HCT116 (cell line): Measurements from ENCODE around the gene JAGN1. TPM values are rescaled to one million over a fixed set of nuclear protein-coding genes. Genes with fewer than 3 reads are reported as not detected.

Experiments
- ATAC-seq: fragments of 200-7000 bp; cut with Tn5 transposase; 2 replicates; pipeline ENCODE4 v1.9.1; 2020; ENCODE audit warnings: mild to moderate bottlenecking, moderate library complexity
- BruUV-seq: library from RNA; stranded (reverse); fragments of 400-500 nt; replicated peaks from 2 replicates; lab custom pipeline; 2021; lab: Mats Ljungman, UMichigan
- CTCF ChIA-PET: fragments of 300-600 bp; sonication (Branson Sonifier 250); formaldehyde crosslinking; loops from one replicate; lab custom pipeline; 2021; ENCODE audit warnings: antibody characterized with exemption; lab: Charles Lee
- POLR2A ChIA-PET: fragments of 300-600, 350-600 bp; sonication (Branson Sonifier 250); formaldehyde crosslinking; loops from one replicate; lab custom pipeline; 2021; ENCODE audit warnings: antibody characterized with exemption; lab: Charles Lee
- RAD21 ChIA-PET, 2 experiments: fragments of 300-600 bp; sonication (Branson Sonifier 250); formaldehyde crosslinking; loops; one replicate each; lab custom pipeline; 2023; ENCODE audit warnings: low total read pairs in 2 of 2; ENCODE audit not compliant: uncharacterized antibody in 2 of 2, unreplicated experiment in 2 of 2, low non-redundant PET in 1 of 2; lab: Charles Lee
- DNase-seq: peaks from one replicate; pipeline ENCODE4 v3.0.0-alpha.2; 2010; ENCODE audit warnings: low read depth, low spot score
- H2AFZ ChIP-seq: fragments of 200-600 bp; shearing (Covaris generic), sonication (generic); 2 replicates; pipeline ENCODE4 v1.6.1; 2017; ENCODE audit warnings: low read depth, mixed run types, mixed read lengths, antibody characterized with exemption, low read length; ENCODE audit not compliant: poor library complexity, severe bottlenecking
- H3K27ac ChIP-seq: 2 replicates; pipeline ENCODE4 v1.5.1; 2012; ENCODE audit warnings: low read depth, low read length
- H3K27me3 ChIP-seq: fragments of 200-600 bp; sonication (generic); 2 replicates; pipeline ENCODE4 v1.6.1; 2016; ENCODE audit warnings: mixed run types, low read length, mixed read lengths; ENCODE audit not compliant: insufficient read depth
- H3K36me3 ChIP-seq, 2 experiments: fragments of 200-500 bp in 1 of 2; fragments of 200-600 bp in 1 of 2; sonication (Bioruptor generic) in 1 of 2; sonication (generic) in 1 of 2; 2 replicates each; pipeline versions ENCODE4 v1.5.1 to v1.6.1; 2014 to 2016; ENCODE audit warnings: low read length in 2 of 2, inconsistent platforms in 1 of 2, mixed read lengths in 1 of 2, mixed run types in 1 of 2; ENCODE audit not compliant: insufficient read depth in 2 of 2, control insufficient read depth in 1 of 2
- H3K4me1 ChIP-seq, 2 experiments: fragments of 200-600 bp in 1 of 2; sonication (generic) in 1 of 2; 2 replicates each; pipeline versions ENCODE4 v1.5.1 to v1.6.1; 2012 to 2017; ENCODE audit warnings: low read length in 2 of 2, inconsistent platforms in 1 of 2, mild to moderate bottlenecking in 1 of 2, mixed read lengths in 1 of 2, mixed run types in 1 of 2, moderate library complexity in 1 of 2; ENCODE audit not compliant: insufficient read depth in 2 of 2, control insufficient read depth in 1 of 2
- H3K4me2 ChIP-seq: fragments of 200-600 bp; sonication (generic); 2 replicates; pipeline ENCODE4 v1.6.1; 2017; ENCODE audit warnings: mixed run types, low read length, mixed read lengths
- H3K4me3 ChIP-seq, 2 experiments: fragments of 200-600 bp in 1 of 2; sonication (generic) in 1 of 2; replicated peaks in 1 of 2; 2 replicates each; pipeline ENCODE4 v1.5.1; 2011 to 2016; ENCODE audit warnings: low read length in 2 of 2, control low read depth in 1 of 2, low read depth in 1 of 2, mild to moderate bottlenecking in 1 of 2, mixed read lengths in 1 of 2, mixed run types in 1 of 2
- H3K79me2 ChIP-seq: fragments of 200-600 bp; sonication (generic); 2 replicates; pipeline ENCODE4 v1.6.1; 2017; ENCODE audit warnings: mild to moderate bottlenecking, mixed run types, low read length, moderate library complexity, mixed read lengths; ENCODE audit not compliant: insufficient read depth
- H3K9ac ChIP-seq: fragments of 200-600 bp; sonication (generic); 2 replicates; pipeline ENCODE4 v1.6.1; 2016; ENCODE audit warnings: low read length, mixed read lengths
- H3K9me2 ChIP-seq: fragments of 200-600 bp; sonication (generic), shearing (Covaris generic); 2 replicates; pipeline ENCODE4 v1.6.1; 2017; ENCODE audit warnings: mixed run types, mild to moderate bottlenecking, moderate library complexity; ENCODE audit not compliant: insufficient read depth
- H3K9me3 ChIP-seq, 2 experiments: fragments of 200-500 bp in 1 of 2; fragments of 200-600 bp in 1 of 2; sonication (Bioruptor generic) in 1 of 2; sonication (generic) in 1 of 2; 2 replicates each; pipeline ENCODE4 v1.6.1; 2014 to 2017; ENCODE audit warnings: low read length in 2 of 2, mixed read lengths in 2 of 2, inconsistent platforms in 1 of 2, low read depth in 1 of 2, mild to moderate bottlenecking in 1 of 2, mixed run types in 1 of 2, moderate library complexity in 1 of 2; ENCODE audit not compliant: control insufficient read depth in 1 of 2, insufficient read depth in 1 of 2
- H4K20me1 ChIP-seq: fragments of 200-600 bp; sonication (generic), shearing (Covaris generic); 2 replicates; pipeline ENCODE4 v1.6.1; 2017; ENCODE audit warnings: mixed run types, mild to moderate bottlenecking, moderate library complexity; ENCODE audit not compliant: insufficient read depth
- CTCF ChIP-seq, 3 experiments: fragments of 200-600 bp in 1 of 3; sonication (generic) in 1 of 3; IDR thresholded peaks in 2 of 3; conservative IDR thresholded peaks in 1 of 3; 2 replicates each; pipeline ENCODE4 v1.5.1; 2012 to 2017; ENCODE audit warnings: low read depth in 2 of 3, low read length in 2 of 3, antibody characterized with exemption in 1 of 3, borderline replicate concordance in 1 of 3, control low read depth in 1 of 3, mild to moderate bottlenecking in 1 of 3, mixed read lengths in 1 of 3, mixed run types in 1 of 3, moderate library complexity in 1 of 3; ENCODE audit not compliant: insufficient read depth in 1 of 3
- FOSL1 ChIP-seq: IDR thresholded peaks from 2 replicates; pipeline ENCODE4 v1.6.1; 2012; ENCODE audit warnings: low read depth
- MAX ChIP-seq: IDR thresholded peaks from 2 replicates; pipeline ENCODE4 v1.6.1; 2012
- RAD21 ChIP-seq: IDR thresholded peaks from 2 replicates; pipeline ENCODE4 v1.6.1; 2012; ENCODE audit warnings: low read depth, mild to moderate bottlenecking
- REST ChIP-seq: IDR thresholded peaks from 2 replicates; pipeline ENCODE4 v1.6.1; 2012; ENCODE audit warnings: low read depth
- ZFX ChIP-seq: fragments of 450-650 bp; IDR thresholded peaks from 2 replicates; pipeline ENCODE4 v1.6.1; 2017
- ZNF274 ChIP-seq: fragments of 200-500 bp; sonication (Bioruptor generic); IDR thresholded peaks from 2 replicates; pipeline ENCODE4 v1.6.1; 2014; ENCODE audit warnings: mild to moderate bottlenecking, low read depth, low read length, inconsistent platforms
- intact Hi-C: fragments of 100-400 bp; cut with micrococcal nuclease; formaldehyde crosslinking; loops from 2 replicates; pipeline ENCODE4 v1.10.0; 2022
- total RNA-seq: library from RNA; stranded (reverse); gene quantifications from one replicate; pipeline ENCODE4 v1.2.1, GENCODE V29; 2021; ENCODE audit not compliant: unreplicated experiment

JAGN1 gene
- total RNA-seq, 1 experiment from 2014 or later: 33.4 TPM

GRCh38 chr3:9862391-9863057 lies 27.9 kb upstream of the JAGN1 start:
- H2AFZ ChIP-seq: peak overlapping the region; percentile 7
- peak; percentile 85 for ATAC-seq
- CTCF ChIA-PET: no interaction called here

More at GRCh38 chr3:9862391-9863057, 27.9 kb upstream of the JAGN1 start:
- no TSS peak for BruUV-seq
- POLR2A ChIA-PET: no interaction called here
- DNase-seq: no peak
- no peaks in the 10 kb centered on the region for H3K9me3 ChIP-seq
- H4K20me1 ChIP-seq: no peaks in the 10 kb centered on the region
- H3K4me2 ChIP-seq: peak overlapping the region; percentile 57
- peaks cover 0 to 11% of the 10 kb centered on the region in 2 experiments; a peak in 1 of 4 replicates for H3K4me1 ChIP-seq
- RAD21 ChIA-PET: no interaction called here
- intact Hi-C loops: no loop called here
- no peak overlapping the region for H3K27ac ChIP-seq
- H3K4me3 ChIP-seq: no peak overlapping the region
- no peaks in the 10 kb centered on the region for H3K79me2 ChIP-seq
- H3K27me3 ChIP-seq: no peaks in the 10 kb centered on the region
- no peak for TF ChIP-seq FOSL1
- TF ChIP-seq MAX: no peak
- TF ChIP-seq REST: no peak
- no peak for TF ChIP-seq ZNF274
- TF ChIP-seq CTCF (IDR thresholded peaks at IDR 0.05 in 2 of 3, conservative IDR thresholded peaks at IDR 0.05 in 1 of 3; ENCODE audit: borderline replicate concordance in 1 of 3, insufficient read depth in 1 of 3, low read depth in 2 of 3, low read length in 2 of 3): peak in 2 of 3 experiments; percentile 31 to 38; a peak in 3 of 6 replicates
- TF ChIP-seq RAD21: peak; percentile 32
- TF ChIP-seq ZFX: no peak
- TF ChIP-seq, all 23 proteins: peak for 2
- Histone ChIP-seq H3K36me3 (no peaks in the 10 kb centered on the region), H3K9ac (0 out of 2 replicates have a peak overlapping the region, but pooled peaks have one; percentile 14), H3K9me2 (no peaks in the 10 kb centered on the region)
